Upper lobe of left lung (tissue), 6 donors: ENCODE results near the gene QKI. TPM values are rescaled to one million over a fixed set of nuclear protein-coding genes. Genes with fewer than 3 reads are reported as not detected.

Experiments
- ATAC-seq, 2 donors: fragments of 200-7000 bp; cut with Tn5 transposase; one replicate each; pipeline ENCODE4 v1.9.1; 2022; ENCODE audit warnings: mild to moderate bottlenecking in 2 of 2, moderate library complexity in 2 of 2; ENCODE audit not compliant: low FRiP score in 2 of 2
- DNase-seq, 2 donors: peaks; one replicate each; pipeline ENCODE4 v3.0.0-alpha.2; 2019 to 2020
- H3K27ac ChIP-seq, 4 donors: fragments of 200-600 bp; sonication (generic); one replicate each; pipeline ENCODE4 v1.5.1; 2016 to 2019
- H3K27me3 ChIP-seq, 4 donors: fragments of 200-600 bp; sonication (generic); one replicate each; pipeline ENCODE4 v1.5.1; 2017 to 2019
- H3K36me3 ChIP-seq, 4 donors: fragments of 200-600 bp; sonication (generic); one replicate each; pipeline ENCODE4 v1.5.1; 2016 to 2019
- H3K4me1 ChIP-seq, 4 donors: fragments of 200-600 bp; sonication (generic); one replicate each; pipeline ENCODE4 v1.5.1; 2018 to 2019
- H3K4me3 ChIP-seq, 4 donors: fragments of 200-600 bp; sonication (generic); one replicate each; pipeline ENCODE4 v1.5.1; 2017 to 2019; ENCODE audit warnings: mild to moderate bottlenecking in 2 of 4, moderate library complexity in 1 of 4
- H3K9me3 ChIP-seq, 4 donors: fragments of 200-600 bp; sonication (generic); one replicate each; pipeline ENCODE4 v1.5.1; 2018 to 2019
- CTCF ChIP-seq, 6 experiments: fragments of 450-650 bp in 4 of 6; fragments of 200-600 bp in 2 of 6; sonication (generic) in 2 of 6; IDR thresholded peaks; one replicate each; pipeline ENCODE4 v1.5.1; 2016 to 2019; ENCODE audit warnings: antibody characterized with exemption in 6 of 6
- EP300 ChIP-seq, 4 donors: sonication (generic); formaldehyde crosslinking; IDR thresholded peaks; one replicate each; pipeline ENCODE4 v1.5.1; 2017; ENCODE audit warnings: antibody characterized with exemption in 4 of 4, control low read depth in 2 of 4
- POLR2A ChIP-seq, 4 donors: fragments of 450-650 bp; IDR thresholded peaks; one replicate each; pipeline ENCODE4 v1.5.1; 2016 to 2017; ENCODE audit warnings: antibody characterized with exemption in 4 of 4, mild to moderate bottlenecking in 2 of 4
- POLR2AphosphoS5 ChIP-seq, 2 donors: sonication (generic); formaldehyde crosslinking; IDR thresholded peaks; one replicate each; pipeline ENCODE4 v1.5.1; 2017; ENCODE audit warnings: antibody characterized with exemption in 2 of 2
- WGBS, 2 donors: methylation state at CpG; one replicate each; pipeline ENCODE4 v1.1.5; 2017 to 2018; 5-methylcytosine and 5-hydroxymethylcytosine counted together
- total RNA-seq, 6 donors: library from RNA; depleted of rRNA in 4 of 6; stranded (reverse); fragments of >200 nt in 4 of 6; gene quantifications; one replicate each; pipeline versions ENCODE4 v1.1.0 to v1.2.1, GENCODE V29; 2016 to 2021
- donor health status: DM: no; HTN: no; CAD: no; lungs with moderate emphysema.
- donor health status: DM: no; HTN: yes; CAD: no; lungs with severe emphysema.

The QKI gene
- total RNA-seq, 6 donors from 2014 or later = 181 to 273 (median 226) TPM

GRCh38 chr6:163516908-163517307 lies 102.4 kb downstream of the QKI start:
- TF ChIP-seq POLR2A (IDR thresholded peaks at IDR 0.05) (no peak), CTCF (IDR thresholded peaks at IDR 0.05) (no peak), POLR2AphosphoS5 (IDR thresholded peaks at IDR 0.05) (no peak), EP300 (IDR thresholded peaks at IDR 0.05) (no peak)
- H3K4me1 ChIP-seq = peaks cover 6 to 21% (median 11%) of the 10 kb centered on the region in 4 donors
- no peak overlapping the region for H3K27ac ChIP-seq
- H3K27me3 ChIP-seq = no peaks in the 10 kb centered on the region
- DNase-seq (no peak), ATAC-seq (no peak)
- H3K9me3 ChIP-seq = no peaks in the 10 kb centered on the region
- H3K4me3 ChIP-seq = no peak overlapping the region
- H3K36me3 ChIP-seq = no peaks in the 10 kb centered on the region

GRCh38 chr6:163520956-163521355 lies 106.4 kb downstream of the QKI start:
- no peaks in the 10 kb centered on the region for H3K27me3 ChIP-seq
- DNase-seq (no peak), ATAC-seq (no peak)
- H3K4me1 ChIP-seq = peaks cover 8 to 18% (median 16%) of the 10 kb centered on the region in 4 donors
- TF ChIP-seq POLR2A (IDR thresholded peaks at IDR 0.05) (no peak), POLR2AphosphoS5 (IDR thresholded peaks at IDR 0.05) (no peak), EP300 (IDR thresholded peaks at IDR 0.05) (no peak), CTCF (IDR thresholded peaks at IDR 0.05) (no peak)
- 91 to 92% methylated on average over 4 of the region's 4 CpGs for WGBS, 2 donors
- no peak overlapping the region for H3K4me3 ChIP-seq
- H3K36me3 ChIP-seq = peaks cover 0 to 2% (median 0%) of the 10 kb centered on the region in 4 donors
- no peaks in the 10 kb centered on the region for H3K9me3 ChIP-seq
- no peak overlapping the region for H3K27ac ChIP-seq

GRCh38 chr6:163522033-163522432 lies 107.5 kb downstream of the QKI start:
- peaks cover 0 to 2% (median 0%) of the 10 kb centered on the region in 4 donors for H3K36me3 ChIP-seq
- DNase-seq = no peak
- H3K4me3 ChIP-seq = no peak overlapping the region
- 56 to 73% methylated on average over 1 of the region's 1 CpG for WGBS, 2 donors
- H3K9me3 ChIP-seq = no peaks in the 10 kb centered on the region
- ATAC-seq = no peak
- TF ChIP-seq CTCF (IDR thresholded peaks at IDR 0.05) (no peak), POLR2A (IDR thresholded peaks at IDR 0.05) (no peak), POLR2AphosphoS5 (IDR thresholded peaks at IDR 0.05) (no peak), EP300 (IDR thresholded peaks at IDR 0.05) (no peak)
- H3K27ac ChIP-seq = no peak overlapping the region
- peaks cover 8 to 25% (median 24%) of the 10 kb centered on the region in 4 donors for H3K4me1 ChIP-seq
- no peaks in the 10 kb centered on the region for H3K27me3 ChIP-seq

GRCh38 chr6:163525926-163526325 lies 111.4 kb downstream of the QKI start:
- no peak for DNase-seq
- H3K27ac ChIP-seq = no peak overlapping the region
- H3K27me3 ChIP-seq = no peaks in the 10 kb centered on the region
- peaks cover 24 to 46% (median 40%) of the 10 kb centered on the region in 4 donors for H3K4me1 ChIP-seq
- TF ChIP-seq POLR2A (IDR thresholded peaks at IDR 0.05) (no peak), POLR2AphosphoS5 (IDR thresholded peaks at IDR 0.05) (no peak), CTCF (IDR thresholded peaks at IDR 0.05) (no peak), EP300 (IDR thresholded peaks at IDR 0.05) (no peak)
- H3K9me3 ChIP-seq = no peaks in the 10 kb centered on the region
- ATAC-seq = peak in 1 of 2 donors; percentile 51
- no peak overlapping the region for H3K4me3 ChIP-seq
- peaks cover 0 to 2% (median 0%) of the 10 kb centered on the region in 4 donors for H3K36me3 ChIP-seq

GRCh38 chr6:163526346-163526745 lies 111.8 kb downstream of the QKI start:
- Histone ChIP-seq H3K27ac (no peak overlapping the region), H3K27me3 (no peaks in the 10 kb centered on the region), H3K4me1 (peaks cover 27 to 50% (median 43%) of the 10 kb centered on the region in 4 donors), H3K9me3 (no peaks in the 10 kb centered on the region), H3K36me3 (peaks cover 0 to 2% (median 0%) of the 10 kb centered on the region in 4 donors), H3K4me3 (no peak overlapping the region)
- no peak for DNase-seq
- 60 to 63% methylated on average over 1 of the region's 1 CpG for WGBS, 2 donors
- TF ChIP-seq POLR2A (IDR thresholded peaks at IDR 0.05) (no peak), CTCF (IDR thresholded peaks at IDR 0.05) (no peak), POLR2AphosphoS5 (IDR thresholded peaks at IDR 0.05) (no peak), EP300 (IDR thresholded peaks at IDR 0.05) (no peak)
- no peak for ATAC-seq
